ENCODE data around the gene CLDN9.

CLDN9 gene

GRCh38 chr16:3058139-3059030 lies 45.7 kb downstream of the CLDN9 start:
- DNase-seq: peak; percentile 48

- peak; percentile 82 for DNase-seq
Measured at GRCh38 chr16:3059041-3059722, 46.5 kb downstream of the CLDN9 start.

- DNase-seq: no peak
Measured at GRCh38 chr16:3059723-3060242, 47.1 kb downstream of the CLDN9 start.

GRCh38 chr16:3060339-3061127 lies 47.8 kb downstream of the CLDN9 start:
- DNase-seq: no peak

GRCh38 chr16:3062553-3062952 lies 49.8 kb downstream of the CLDN9 start:
- DNase-seq: no peak

- no peak for DNase-seq
Measured at GRCh38 chr16:3063625-3064386, 51.1 kb downstream of the CLDN9 start.

Measured in NCI-H1436 (cell line).